ENCODE results near the gene FBXW11.
"Not testable (repeated sequence)": the region's sequence is repeated elsewhere in the genome, so short reads cannot be mapped to it uniquely, and the experiment has no call there.

Gene FBXW11

GRCh38 chr5:171980792-171981191 is 25.6 kb downstream of the FBXW11 start:
- no peak for DNase-seq

GRCh38 chr5:171979606-171980005 is 26.8 kb downstream of the FBXW11 start:
- DNase-seq: no peak

GRCh38 chr5:171978519-171978918 is 27.9 kb downstream of the FBXW11 start:
- no peak for DNase-seq

- no peak for DNase-seq
These were observed 28.4 kb downstream of the FBXW11 start for GRCh38 chr5:171978016-171978415.

GRCh38 chr5:171977244-171977950 is 29.0 kb downstream of the FBXW11 start:
- not testable (repeated sequence) for DNase-seq

GRCh38 chr5:171975877-171976667 is 30.4 kb downstream of the FBXW11 start:
- DNase-seq: no peak

GRCh38 chr5:171975262-171975876 is 31.1 kb downstream of the FBXW11 start:
- no peak for DNase-seq

- no peak for DNase-seq
These were observed 35.6 kb downstream of the FBXW11 start for GRCh38 chr5:171970826-171971225.

GRCh38 chr5:171969288-171969880 is 37.1 kb downstream of the FBXW11 start:
- no peak for DNase-seq

- no peak for DNase-seq
These were observed 37.9 kb downstream of the FBXW11 start for GRCh38 chr5:171968531-171968930.

- DNase-seq: no peak
These were observed 39.5 kb downstream of the FBXW11 start for GRCh38 chr5:171966964-171967363.

- DNase-seq: no peak
These were observed 40.2 kb downstream of the FBXW11 start for GRCh38 chr5:171966270-171966669.

GRCh38 chr5:171965745-171966144 is 40.7 kb downstream of the FBXW11 start:
- DNase-seq: no peak

- no peak for DNase-seq
These were observed 43.0 kb downstream of the FBXW11 start for GRCh38 chr5:171963416-171963815.

- no peak for DNase-seq
These were observed 45.3 kb downstream of the FBXW11 start for GRCh38 chr5:171961117-171961516.

GRCh38 chr5:171957591-171958251 is 48.7 kb downstream of the FBXW11 start:
- no peak for DNase-seq

- DNase-seq: no peak
These were observed 49.4 kb downstream of the FBXW11 start for GRCh38 chr5:171956887-171957495.

- DNase-seq: no peak
These were observed 50.1 kb downstream of the FBXW11 start for GRCh38 chr5:171956314-171956713.

- DNase-seq: no peak
These were observed 50.7 kb downstream of the FBXW11 start for GRCh38 chr5:171955761-171956160.

- no peak for DNase-seq
These were observed 51.7 kb downstream of the FBXW11 start for GRCh38 chr5:171954721-171955120.

GRCh38 chr5:171953860-171954701 is 52.4 kb downstream of the FBXW11 start:
- no peak for DNase-seq

- no peak for DNase-seq
These were observed 54.4 kb downstream of the FBXW11 start for GRCh38 chr5:171952021-171952420.

All from NCI-H1105 (cell line).